Dermis lymphatic vessel endothelial cell (primary cell): ENCODE data around the gene TULP4. TPM values are rescaled to one million over a fixed set of nuclear protein-coding genes. Genes with fewer than 3 reads are reported as not detected.

Experiments used
- total RNA-seq: library from RNA; depleted of rRNA; stranded (reverse); fragments of >200 nt; gene quantifications from 2 replicates; pipeline ENCODE4 v1.2.1, GENCODE V29; 2014

Gene TULP4, protein sequence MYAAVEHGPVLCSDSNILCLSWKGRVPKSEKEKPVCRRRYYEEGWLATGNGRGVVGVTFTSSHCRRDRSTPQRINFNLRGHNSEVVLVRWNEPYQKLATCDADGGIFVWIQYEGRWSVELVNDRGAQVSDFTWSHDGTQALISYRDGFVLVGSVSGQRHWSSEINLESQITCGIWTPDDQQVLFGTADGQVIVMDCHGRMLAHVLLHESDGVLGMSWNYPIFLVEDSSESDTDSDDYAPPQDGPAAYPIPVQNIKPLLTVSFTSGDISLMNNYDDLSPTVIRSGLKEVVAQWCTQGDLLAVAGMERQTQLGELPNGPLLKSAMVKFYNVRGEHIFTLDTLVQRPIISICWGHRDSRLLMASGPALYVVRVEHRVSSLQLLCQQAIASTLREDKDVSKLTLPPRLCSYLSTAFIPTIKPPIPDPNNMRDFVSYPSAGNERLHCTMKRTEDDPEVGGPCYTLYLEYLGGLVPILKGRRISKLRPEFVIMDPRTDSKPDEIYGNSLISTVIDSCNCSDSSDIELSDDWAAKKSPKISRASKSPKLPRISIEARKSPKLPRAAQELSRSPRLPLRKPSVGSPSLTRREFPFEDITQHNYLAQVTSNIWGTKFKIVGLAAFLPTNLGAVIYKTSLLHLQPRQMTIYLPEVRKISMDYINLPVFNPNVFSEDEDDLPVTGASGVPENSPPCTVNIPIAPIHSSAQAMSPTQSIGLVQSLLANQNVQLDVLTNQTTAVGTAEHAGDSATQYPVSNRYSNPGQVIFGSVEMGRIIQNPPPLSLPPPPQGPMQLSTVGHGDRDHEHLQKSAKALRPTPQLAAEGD (N-terminal part only)
- 74.9 and 120 TPM in 2 replicates for total RNA-seq

DNA sequence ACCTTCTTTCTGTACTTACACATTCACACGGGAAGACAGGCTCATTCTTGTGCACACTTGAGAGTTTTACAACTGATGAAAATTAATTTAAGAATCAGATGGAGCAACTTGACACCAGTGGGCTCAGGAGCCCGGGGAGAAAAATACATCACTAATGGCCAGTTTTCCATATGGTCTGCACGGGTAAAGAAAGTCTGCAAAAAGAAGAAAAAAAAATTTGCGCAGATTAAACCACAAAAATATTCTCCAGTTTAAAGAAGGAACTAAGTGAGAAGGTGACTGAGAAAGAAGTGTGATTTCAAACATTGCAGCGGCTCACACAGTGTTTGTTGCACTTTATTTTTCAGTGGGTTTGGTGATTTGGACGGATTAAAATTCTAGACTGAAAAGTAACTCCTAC lies at the start of gene TULP4:
TSS of gene TULP4 (plus strand) at position 301 of the 400 bp plus-strand sequence. CDS start 1,552 bp downstream, outside the sequence.

DNA sequence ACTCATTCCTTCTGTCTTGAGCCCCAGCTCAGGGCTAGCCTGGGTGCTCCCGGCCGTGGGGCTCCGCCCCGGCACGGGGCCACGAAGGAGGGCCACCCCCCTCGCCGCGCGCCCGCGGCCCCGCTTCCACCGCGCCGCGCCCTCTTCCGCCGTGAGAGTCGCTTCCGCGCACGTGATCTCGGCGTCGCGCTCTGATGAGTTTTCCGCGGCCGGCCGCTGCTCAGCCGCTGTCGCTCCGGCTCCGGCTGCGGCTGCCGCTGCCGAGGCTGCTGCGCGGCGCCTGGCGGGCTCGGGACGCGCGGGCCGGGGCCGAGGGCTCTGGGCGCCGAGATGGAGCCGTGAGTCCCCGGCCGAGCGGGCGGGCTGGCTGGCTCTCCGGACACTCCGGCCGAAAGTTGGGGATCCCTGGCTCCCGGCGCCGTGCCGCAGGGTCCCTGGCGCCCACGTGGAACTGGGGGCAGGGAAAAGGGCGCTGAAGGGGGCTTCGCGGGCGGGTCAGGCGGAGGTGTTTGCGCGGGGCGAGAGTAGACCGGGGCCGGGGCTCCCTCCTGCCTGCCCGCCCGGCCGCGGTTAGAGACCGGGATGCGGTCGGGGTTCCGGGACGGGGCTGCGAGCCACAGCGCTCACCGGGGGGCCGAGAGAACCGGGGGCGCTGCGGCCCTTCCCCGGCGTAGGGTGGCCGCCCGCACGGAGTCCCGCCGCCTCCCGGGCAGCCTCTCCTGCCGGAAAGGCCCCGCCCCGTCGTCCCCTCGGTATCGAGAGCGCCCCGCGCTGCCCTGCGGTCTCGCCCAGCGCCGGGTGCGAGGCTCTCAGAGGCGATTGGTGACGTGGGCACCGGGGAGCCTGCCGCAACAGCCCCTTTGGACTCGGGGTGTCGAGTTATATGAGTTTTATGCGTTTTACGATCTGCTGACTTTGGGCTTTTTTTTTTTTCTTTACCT lies 247.9 kb downstream of the TULP4 start, which contains the start of gene TMEM181:
TSS of gene TMEM181 (plus strand) at position 197 of the 941 bp plus-strand sequence. CDS start at position 331, 134 bp downstream.

Other genes starting within 250 kb of the TULP4 start
- gene SERAC1, start 144.2 kb upstream of the TULP4 start, total RNA-seq, result 10.0 and 12.2 TPM in 2 replicates
- gene GTF2H5, start 144.1 kb upstream of the TULP4 start, total RNA-seq, result 3.7 and 4.7 TPM in 2 replicates
- gene TMEM181, start 247.6 kb downstream of the TULP4 start, total RNA-seq, result 35.9 and 47.9 TPM in 2 replicates